Jurkat, Clone E6-1 (cell line): ENCODE data around the gene SMARCA2.

ENCODE experiments used
- DNase-seq: peaks from one replicate; pipeline ENCODE4 v3.0.0-alpha.2; 2011; ENCODE audit warnings: low read depth, low spot score
- H3K4me3 ChIP-seq: 2 replicates; pipeline ENCODE4 v1.5.1; 2011; ENCODE audit warnings: mild to moderate bottlenecking, low read length, control low read depth, moderate library complexity

Gene SMARCA2

GRCh38 chr9:2013743-2014475 is 1.2 kb upstream of the SMARCA2 start:
- no peak for DNase-seq
- H3K4me3 ChIP-seq = peak overlapping the region; percentile 84

GRCh38 chr9:2015581-2016407 is 647 bp downstream of the SMARCA2 start:
- no peak for DNase-seq
- peak overlapping the region; percentile 84 for H3K4me3 ChIP-seq

- no peak for DNase-seq
- peak overlapping the region; percentile 84 for H3K4me3 ChIP-seq
Observed at GRCh38 chr9:2016408-2017330, 1.5 kb downstream of the SMARCA2 start.

GRCh38 chr9:2017331-2018161 is 2.4 kb downstream of the SMARCA2 start:
- peak overlapping the region; percentile 84 for H3K4me3 ChIP-seq
- DNase-seq = peak; percentile 41

GRCh38 chr9:2018162-2018643 is 3.1 kb downstream of the SMARCA2 start:
- H3K4me3 ChIP-seq = peak overlapping the region; percentile 84; the same call in 1 of the 2 replicates
- DNase-seq = no peak

GRCh38 chr9:2018764-2019558 is 3.8 kb downstream of the SMARCA2 start:
- no peak overlapping the region for H3K4me3 ChIP-seq

GRCh38 chr9:2019723-2020122 is 4.6 kb downstream of the SMARCA2 start:
- DNase-seq = no peak
- H3K4me3 ChIP-seq = no peak overlapping the region

More at GRCh38 chr9:2018764-2019558, 3.8 kb downstream of the SMARCA2 start:
- DNase-seq = peak; percentile 91

GRCh38 chr9:2021731-2022130 is 6.6 kb downstream of the SMARCA2 start:
- H3K4me3 ChIP-seq = no peak overlapping the region
- DNase-seq = peak; percentile 64

- H3K4me3 ChIP-seq = no peak overlapping the region; the same call in 1 of the 2 replicates
- peak; percentile 82 for DNase-seq
Observed at GRCh38 chr9:2022560-2022959, 7.4 kb downstream of the SMARCA2 start.

- H3K4me3 ChIP-seq = no peak overlapping the region
- DNase-seq = no peak
Observed at GRCh38 chr9:2023042-2023441, 7.9 kb downstream of the SMARCA2 start.

- no peak for DNase-seq
- H3K4me3 ChIP-seq = no peak overlapping the region
Observed at GRCh38 chr9:2023532-2023931, 8.4 kb downstream of the SMARCA2 start.

- DNase-seq = no peak
Observed at GRCh38 chr9:2024888-2025782, 10.0 kb downstream of the SMARCA2 start.

GRCh38 chr9:2026220-2026997 is 11.3 kb downstream of the SMARCA2 start:
- no peak for DNase-seq

More at GRCh38 chr9:2024888-2025782, 10.0 kb downstream of the SMARCA2 start:
- no peak overlapping the region for H3K4me3 ChIP-seq

GRCh38 chr9:2027543-2028160 is 12.5 kb downstream of the SMARCA2 start:
- H3K4me3 ChIP-seq = no peak overlapping the region
- no peak for DNase-seq

More at GRCh38 chr9:2026220-2026997, 11.3 kb downstream of the SMARCA2 start:
- no peak overlapping the region for H3K4me3 ChIP-seq

GRCh38 chr9:2028888-2029287 is 13.7 kb downstream of the SMARCA2 start:
- H3K4me3 ChIP-seq = no peak overlapping the region
- DNase-seq = no peak
